ENCODE results near the gene MTA2. TPM values are rescaled to one million over a fixed set of nuclear protein-coding genes. Genes with fewer than 3 reads are reported as not detected.
A peak's percentile ranks its signal among the peaks of the same experiment; 100 is the strongest.

MTA2 gene
- total and polyA plus RNA-seq, 7 donors = 28.8 to 86.3 (median 55.3) TPM

DNA sequence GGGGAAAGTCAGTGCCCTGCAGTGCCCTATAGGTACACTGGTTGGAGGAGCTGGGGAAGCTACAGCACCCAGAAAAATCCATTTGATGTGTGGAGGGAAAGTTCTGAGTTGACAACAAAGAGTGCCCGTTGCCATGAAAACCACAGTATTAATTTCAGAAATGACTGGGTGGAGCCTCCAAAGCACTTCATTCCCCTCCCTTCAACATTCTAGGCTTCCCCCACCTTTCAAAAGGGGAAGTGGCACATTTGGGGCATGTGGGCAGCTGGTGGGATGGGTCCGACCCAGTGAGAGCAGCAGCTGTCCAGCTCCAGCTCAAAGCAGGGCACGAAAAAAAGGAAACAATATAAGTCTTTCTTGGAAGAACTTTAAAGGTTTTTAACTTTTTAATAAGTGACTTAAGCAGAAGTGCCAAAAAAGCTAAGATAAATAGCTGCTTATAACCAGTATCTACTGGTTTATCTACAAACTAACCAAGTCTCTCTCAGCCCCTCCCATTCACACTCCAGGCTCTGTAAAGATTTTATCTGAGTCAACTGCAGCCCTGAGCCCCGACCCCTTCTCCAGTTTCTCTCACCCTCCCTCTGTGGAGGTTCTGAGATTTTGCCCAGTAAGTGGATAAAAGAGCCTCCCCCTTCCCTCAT lies 46.1 kb downstream of the MTA2 start:
- Histone ChIP-seq H3K4me3 (peak overlapping the region in 1 of 4 donors; percentile 13), H3K9me3 (no peaks in the 10 kb centered on the region), H3K27ac (peak overlapping the region; percentile 92 to 100 (median 96)), H3K4me1 (peaks cover 0 to 88% (median 82%) of the 10 kb centered on the region in 4 donors), H3K27me3 (no peaks in the 10 kb centered on the region), H3K36me3 (peaks cover 8 to 28% (median 16%) of the 10 kb centered on the region in 4 donors)
- intact Hi-C loops (cut with DNase I) = no loop called here
- DNase-seq = peak; percentile 76
- 7 to 8% methylated on average over 4 of the region's 4 CpGs for WGBS, 2 donors
- TF ChIP-seq POLR2AphosphoS5 (IDR thresholded peaks at IDR 0.05) = peak in 1 of 4 donors; percentile 8
- no peak for TF ChIP-seq POLR2A (IDR thresholded peaks at IDR 0.05)

DNA sequence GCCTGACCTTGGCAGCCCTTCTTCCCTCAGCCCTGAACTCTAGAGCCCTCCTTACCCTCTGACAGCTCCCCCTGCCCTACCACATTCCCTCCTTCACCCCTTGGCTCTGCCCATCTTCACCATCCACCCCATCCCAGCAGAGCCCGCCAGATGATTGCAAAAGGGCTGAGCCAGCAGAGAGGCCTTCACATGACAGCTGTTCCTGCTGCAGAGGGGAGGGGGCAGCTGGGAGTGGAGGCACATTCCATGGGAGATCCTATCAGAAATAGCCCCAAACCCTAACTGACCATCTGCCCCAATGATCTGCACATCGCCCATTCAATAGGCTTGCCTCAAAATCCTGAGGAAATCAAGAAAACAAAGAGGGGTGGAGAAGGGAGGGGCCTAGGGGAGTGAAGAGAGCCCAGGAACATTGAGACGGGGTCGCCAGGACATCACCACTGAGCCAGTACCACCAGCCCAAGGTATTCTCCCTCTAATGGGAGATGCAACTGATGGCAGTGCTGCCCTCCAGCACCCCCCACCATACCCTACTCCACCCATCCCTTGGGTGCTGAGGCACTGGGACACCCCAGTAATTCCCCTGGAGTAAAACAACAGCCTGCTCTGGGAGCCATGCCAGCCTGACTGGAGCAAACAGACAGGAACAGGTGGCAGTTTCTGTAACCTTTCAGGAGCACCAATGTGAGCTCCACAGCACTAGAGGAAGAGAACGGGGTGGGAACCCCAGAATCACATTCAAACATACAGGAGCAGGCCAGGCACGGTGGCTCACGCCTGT lies 47.1 kb downstream of the MTA2 start:
- DNase-seq = peak; percentile 72
- Histone ChIP-seq H3K36me3 (peaks cover 8 to 22% (median 12%) of the 10 kb centered on the region in 4 donors), H3K4me1 (peaks cover 0 to 79% (median 73%) of the 10 kb centered on the region in 4 donors), H3K4me3 (no peak overlapping the region), H3K9me3 (no peaks in the 10 kb centered on the region), H3K27ac (peak overlapping the region; percentile 92 to 100 (median 96)), H3K27me3 (no peaks in the 10 kb centered on the region)
- WGBS, 2 donors = 35 to 62% methylated on average over 7 of the region's 7 CpGs
- no peak for TF ChIP-seq POLR2AphosphoS5 (IDR thresholded peaks at IDR 0.05)
- TF ChIP-seq EP300 (IDR thresholded peaks at IDR 0.05) = no peak
- TF ChIP-seq, protein P1, sequence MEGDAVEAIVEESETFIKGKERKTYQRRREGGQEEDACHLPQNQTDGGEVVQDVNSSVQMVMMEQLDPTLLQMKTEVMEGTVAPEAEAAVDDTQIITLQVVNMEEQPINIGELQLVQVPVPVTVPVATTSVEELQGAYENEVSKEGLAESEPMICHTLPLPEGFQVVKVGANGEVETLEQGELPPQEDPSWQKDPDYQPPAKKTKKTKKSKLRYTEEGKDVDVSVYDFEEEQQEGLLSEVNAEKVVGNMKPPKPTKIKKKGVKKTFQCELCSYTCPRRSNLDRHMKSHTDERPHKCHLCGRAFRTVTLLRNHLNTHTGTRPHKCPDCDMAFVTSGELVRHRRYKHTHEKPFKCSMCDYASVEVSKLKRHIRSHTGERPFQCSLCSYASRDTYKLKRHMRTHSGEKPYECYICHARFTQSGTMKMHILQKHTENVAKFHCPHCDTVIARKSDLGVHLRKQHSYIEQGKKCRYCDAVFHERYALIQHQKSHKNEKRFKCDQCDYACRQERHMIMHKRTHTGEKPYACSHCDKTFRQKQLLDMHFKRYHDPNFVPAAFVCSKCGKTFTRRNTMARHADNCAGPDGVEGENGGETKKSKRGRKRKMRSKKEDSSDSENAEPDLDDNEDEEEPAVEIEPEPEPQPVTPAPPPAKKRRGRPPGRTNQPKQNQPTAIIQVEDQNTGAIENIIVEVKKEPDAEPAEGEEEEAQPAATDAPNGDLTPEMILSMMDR (IDR thresholded peaks at IDR 0.05) = no peak
- TF ChIP-seq POLR2A (IDR thresholded peaks at IDR 0.05) = no peak
- intact Hi-C loops (cut with DNase I) = loop anchor here (5.0 kb wide), 1 partner anchor 48 kb away; the partner anchor contains the start of gene MTA2

DNA sequence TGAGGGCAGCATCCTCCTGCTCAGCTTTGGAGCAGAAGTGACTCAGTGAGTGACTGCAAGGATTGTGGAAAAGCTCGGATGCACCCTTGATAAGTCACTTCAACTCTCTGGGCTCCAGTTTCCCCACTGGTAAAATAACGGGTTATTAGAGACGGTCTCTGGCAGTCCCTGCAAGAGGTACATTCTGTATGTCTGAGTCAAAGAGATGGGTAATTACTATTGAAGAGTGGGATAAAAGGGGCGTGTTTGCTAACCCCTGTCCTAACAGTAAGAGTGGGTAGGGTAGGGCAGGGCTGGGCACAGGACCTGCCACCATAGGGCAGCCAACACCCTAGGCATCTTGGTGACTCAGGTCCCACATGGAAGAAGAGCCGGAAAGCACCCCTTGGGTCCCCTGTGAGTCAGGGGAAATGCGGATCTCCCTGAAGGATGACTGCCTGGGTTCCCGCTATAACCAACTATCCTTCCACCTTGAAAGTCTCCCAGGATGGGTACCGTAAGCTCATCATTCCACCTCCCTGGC lies 47.8 kb downstream of the MTA2 start:
- no peak for DNase-seq
- intact Hi-C loops (cut with DNase I) = loop anchor here (5.0 kb wide), 1 partner anchor 48 kb away; the partner anchor contains the start of gene MTA2
- no peak for TF ChIP-seq EP300 (IDR thresholded peaks at IDR 0.05)
- TF ChIP-seq, protein P1 (IDR thresholded peaks at IDR 0.05) = no peak
- TF ChIP-seq POLR2A (IDR thresholded peaks at IDR 0.05) = no peak
- TF ChIP-seq POLR2AphosphoS5 (IDR thresholded peaks at IDR 0.05) = no peak
- WGBS, 2 donors = 54 to 73% methylated on average over 8 of the region's 8 CpGs
- H3K4me1 ChIP-seq = peaks cover 0 to 80% (median 78%) of the 10 kb centered on the region in 4 donors
- H3K27ac ChIP-seq = peak overlapping the region; percentile 92 to 100 (median 96)
- no peaks in the 10 kb centered on the region for H3K27me3 ChIP-seq
- H3K4me3 ChIP-seq = peak overlapping the region in 3 of 4 donors; percentile 17 to 29 (median 25)
- no peaks in the 10 kb centered on the region for H3K9me3 ChIP-seq
- peaks cover 1 to 15% (median 6%) of the 10 kb centered on the region in 4 donors for H3K36me3 ChIP-seq

DNA sequence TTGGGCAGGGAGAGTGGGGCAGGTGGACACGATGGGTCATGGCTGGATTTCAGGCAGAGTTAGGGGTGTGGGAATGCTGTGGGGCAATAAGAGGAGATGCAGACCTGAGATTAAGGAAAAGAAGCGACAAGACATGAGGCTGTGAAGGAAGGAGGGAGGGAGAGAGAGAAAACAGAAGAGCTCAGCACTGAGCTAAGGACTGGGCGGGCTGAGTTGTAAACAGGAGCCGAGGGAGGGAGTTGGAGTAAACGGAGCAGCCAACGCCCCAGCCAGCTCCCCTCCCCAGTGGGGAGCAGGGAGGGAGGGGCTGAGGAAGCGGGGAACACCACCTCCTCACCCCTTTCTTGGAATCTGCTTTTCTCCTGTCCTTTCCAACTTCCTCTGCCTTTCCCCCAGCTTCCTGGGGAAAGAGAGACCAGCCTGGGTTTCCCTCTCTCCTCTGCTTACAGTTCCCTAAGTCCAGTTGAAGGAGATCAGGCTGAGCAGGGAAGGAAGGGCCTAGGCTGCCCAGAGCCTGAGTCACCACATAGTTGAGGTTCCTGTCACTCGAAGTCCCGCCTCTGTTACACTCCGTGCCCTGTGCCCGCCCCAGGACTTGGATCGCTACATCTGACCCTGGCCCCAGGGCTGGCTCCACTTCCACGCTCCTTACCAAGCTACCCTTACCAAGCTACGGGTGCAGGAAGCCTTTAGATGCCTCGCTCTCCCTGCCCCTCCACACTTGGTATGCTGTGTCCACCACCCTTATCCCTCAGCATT lies 48.4 kb downstream of the MTA2 start:
- H3K27ac ChIP-seq = peak overlapping the region; percentile 92 to 100 (median 96)
- intact Hi-C loops (cut with DNase I) = loop anchor here (5.0 kb wide), 1 partner anchor 49 kb away; the partner anchor contains the start of gene MTA2
- 5 to 18% methylated on average over 15 of the region's 15 CpGs for WGBS, 2 donors
- no peaks in the 10 kb centered on the region for H3K27me3 ChIP-seq
- H3K4me3 ChIP-seq = peak overlapping the region in 3 of 4 donors; percentile 17 to 29 (median 25)
- TF ChIP-seq, protein P1 (IDR thresholded peaks at IDR 0.05) = no peak
- TF ChIP-seq POLR2A (IDR thresholded peaks at IDR 0.05) (peak; percentile 13 to 63), EP300 (IDR thresholded peaks at IDR 0.05) (peak in 1 of 4 donors; percentile 43), POLR2AphosphoS5 (IDR thresholded peaks at IDR 0.05) (peak in 3 of 4 donors; percentile 82 to 85 (median 83))
- H3K36me3 ChIP-seq = peaks cover 0 to 9% (median under 1%) of the 10 kb centered on the region in 4 donors
- H3K9me3 ChIP-seq = no peaks in the 10 kb centered on the region
- peaks cover 0 to 86% (median 84%) of the 10 kb centered on the region in 4 donors for H3K4me1 ChIP-seq
- peak; percentile 95 for DNase-seq

Measured in sigmoid colon (tissue), 7 donors.